Measurements from ENCODE around the gene TBC1D2B. TPM values are rescaled to one million over a fixed set of nuclear protein-coding genes. Genes with fewer than 3 reads are reported as not detected.

The TBC1D2B gene
- total and polyA plus RNA-seq, 2 donors from 2014 or later: 8.5 to 41.6 TPM

GRCh38 chr15:78056714-78057269 lies 20.7 kb downstream of the TBC1D2B start:
- H3K36me3 ChIP-seq (ENCODE audit: control insufficient read depth in 2 of 3, insufficient read depth in 3 of 3, low read length in 3 of 3): peaks cover 0 to 10% (median 0%) of the 10 kb centered on the region in 3 donors
- peaks cover 2 to 33% (median 31%) of the 10 kb centered on the region in 3 donors for H3K4me1 ChIP-seq (ENCODE audit: control insufficient read depth in 2 of 3, insufficient read depth in 2 of 3, low read depth in 1 of 3, low read length in 3 of 3)
- TF ChIP-seq CTCF (IDR thresholded peaks at IDR 0.05; ENCODE audit: borderline replicate concordance, extremely low read depth, insufficient read depth): no peak
- no peak for FAIRE-seq
- peak overlapping the region; percentile 60 to 89 for H3K27ac ChIP-seq (ENCODE audit: low read depth in 2 of 2, low read length in 2 of 2)
- DNase-seq: peak in 1 of 5 donors; percentile 51
- intact Hi-C loops (cut with DNase I): no loop called here
- H3K9me3 ChIP-seq (ENCODE audit: control insufficient read depth in 2 of 3, insufficient read depth in 1 of 3, low read length in 3 of 3): no peaks in the 10 kb centered on the region
- no peaks in the 10 kb centered on the region for H3K27me3 ChIP-seq (ENCODE audit: control insufficient read depth, insufficient read depth, low read length)
- no peak overlapping the region for H3K4me3 ChIP-seq (ENCODE audit: low read length in 3 of 3)
- peak overlapping the region in 1 of 3 donors; percentile 17 for H3K9ac ChIP-seq (ENCODE audit: low read length in 3 of 3)

DNA sequence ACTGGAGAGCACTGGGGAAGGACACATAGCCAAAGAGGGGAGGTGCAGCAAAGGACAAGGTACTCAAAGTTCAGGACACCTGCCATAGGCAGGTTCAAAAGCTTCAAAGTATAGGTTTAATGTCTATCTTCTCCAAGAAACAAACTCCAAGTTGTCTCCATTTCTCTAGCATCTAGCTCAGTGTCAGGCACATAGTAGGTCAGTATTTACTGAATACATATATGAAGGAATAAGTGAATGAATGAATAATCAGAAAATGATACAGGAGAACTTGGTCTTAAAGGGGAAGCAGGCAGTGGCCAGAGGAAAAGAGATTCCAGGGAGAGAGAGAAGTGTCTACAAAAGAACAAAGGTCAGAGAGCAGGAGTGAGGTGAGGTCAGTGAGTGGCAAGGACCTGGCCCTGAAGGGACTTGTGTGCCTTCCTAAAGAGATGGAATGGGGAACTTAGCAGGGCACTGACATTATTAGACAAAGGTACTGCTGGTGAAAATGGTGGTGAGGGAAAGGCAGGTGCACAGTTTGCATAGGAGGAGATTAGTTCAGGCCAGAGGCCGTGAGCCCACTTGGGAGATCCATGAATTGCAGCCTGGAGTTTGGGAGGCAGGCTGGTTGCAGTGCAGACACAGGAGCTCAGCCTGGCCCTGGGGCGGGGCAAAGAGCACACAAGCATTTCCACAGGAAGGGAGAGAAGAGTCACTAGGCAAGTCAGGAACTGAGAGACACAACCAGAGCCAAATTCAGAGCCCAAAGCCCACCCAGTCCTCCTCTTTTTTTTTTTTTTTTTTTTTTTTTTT lies 21.4 kb downstream of the TBC1D2B start:
- H3K27ac ChIP-seq (ENCODE audit: low read depth in 2 of 2, low read length in 2 of 2): peak overlapping the region; percentile 70 to 89
- H3K27me3 ChIP-seq (ENCODE audit: control insufficient read depth, insufficient read depth, low read length): no peaks in the 10 kb centered on the region
- FAIRE-seq (no peak), DNase-seq (peak in 1 of 5 donors; percentile 75)
- intact Hi-C loops (cut with DNase I): no loop called here
- H3K4me1 ChIP-seq (ENCODE audit: control insufficient read depth in 2 of 3, insufficient read depth in 2 of 3, low read depth in 1 of 3, low read length in 3 of 3): peaks cover 0 to 39% (median 34%) of the 10 kb centered on the region in 3 donors
- peak overlapping the region in 1 of 3 donors; percentile 17 for H3K9ac ChIP-seq (ENCODE audit: low read length in 3 of 3)
- no peaks in the 10 kb centered on the region for H3K9me3 ChIP-seq (ENCODE audit: control insufficient read depth in 2 of 3, insufficient read depth in 1 of 3, low read length in 3 of 3)
- H3K4me3 ChIP-seq (ENCODE audit: low read length in 3 of 3): no peak overlapping the region
- peaks cover 0 to 10% (median 0%) of the 10 kb centered on the region in 3 donors for H3K36me3 ChIP-seq (ENCODE audit: control insufficient read depth in 2 of 3, insufficient read depth in 3 of 3, low read length in 3 of 3)
- TF ChIP-seq CTCF (IDR thresholded peaks at IDR 0.05; ENCODE audit: borderline replicate concordance, extremely low read depth, insufficient read depth): no peak

DNA sequence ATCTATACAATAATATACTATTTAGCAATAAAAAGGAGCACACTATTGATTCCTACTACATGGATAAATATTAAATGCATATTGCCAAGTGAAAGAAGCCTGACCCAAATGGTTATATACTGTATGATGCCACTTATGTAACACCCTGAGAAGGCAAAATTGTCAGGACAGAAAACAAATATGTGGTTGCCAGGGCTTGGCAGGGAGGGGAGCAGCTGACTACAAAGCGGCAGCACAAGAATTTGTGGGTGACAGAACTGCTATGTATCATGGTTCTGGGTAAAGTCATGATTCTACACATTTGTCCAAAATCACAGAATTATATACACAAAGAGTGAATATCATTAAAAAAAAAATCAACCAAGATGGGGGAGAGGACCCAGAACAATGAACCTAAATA lies 22.5 kb downstream of the TBC1D2B start:
- peaks cover 0 to 10% (median 0%) of the 10 kb centered on the region in 3 donors for H3K36me3 ChIP-seq (ENCODE audit: control insufficient read depth in 2 of 3, insufficient read depth in 3 of 3, low read length in 3 of 3)
- H3K9ac ChIP-seq (ENCODE audit: low read length in 3 of 3): no peak overlapping the region
- peaks cover 4 to 43% (median 40%) of the 10 kb centered on the region in 3 donors for H3K4me1 ChIP-seq (ENCODE audit: control insufficient read depth in 2 of 3, insufficient read depth in 2 of 3, low read depth in 1 of 3, low read length in 3 of 3)
- intact Hi-C loops (cut with DNase I): no loop called here
- H3K27ac ChIP-seq (ENCODE audit: low read depth in 2 of 2, low read length in 2 of 2): no peak overlapping the region
- no peak overlapping the region for H3K4me3 ChIP-seq (ENCODE audit: low read length in 3 of 3)
- TF ChIP-seq CTCF (IDR thresholded peaks at IDR 0.05; ENCODE audit: borderline replicate concordance, extremely low read depth, insufficient read depth): no peak
- no peak for DNase-seq
- no peaks in the 10 kb centered on the region for H3K9me3 ChIP-seq (ENCODE audit: control insufficient read depth in 2 of 3, insufficient read depth in 1 of 3, low read length in 3 of 3)
- FAIRE-seq: no peak
- no peaks in the 10 kb centered on the region for H3K27me3 ChIP-seq (ENCODE audit: control insufficient read depth, insufficient read depth, low read length)
